ENCODE results near the gene NPM3.

Gene NPM3

DNA sequence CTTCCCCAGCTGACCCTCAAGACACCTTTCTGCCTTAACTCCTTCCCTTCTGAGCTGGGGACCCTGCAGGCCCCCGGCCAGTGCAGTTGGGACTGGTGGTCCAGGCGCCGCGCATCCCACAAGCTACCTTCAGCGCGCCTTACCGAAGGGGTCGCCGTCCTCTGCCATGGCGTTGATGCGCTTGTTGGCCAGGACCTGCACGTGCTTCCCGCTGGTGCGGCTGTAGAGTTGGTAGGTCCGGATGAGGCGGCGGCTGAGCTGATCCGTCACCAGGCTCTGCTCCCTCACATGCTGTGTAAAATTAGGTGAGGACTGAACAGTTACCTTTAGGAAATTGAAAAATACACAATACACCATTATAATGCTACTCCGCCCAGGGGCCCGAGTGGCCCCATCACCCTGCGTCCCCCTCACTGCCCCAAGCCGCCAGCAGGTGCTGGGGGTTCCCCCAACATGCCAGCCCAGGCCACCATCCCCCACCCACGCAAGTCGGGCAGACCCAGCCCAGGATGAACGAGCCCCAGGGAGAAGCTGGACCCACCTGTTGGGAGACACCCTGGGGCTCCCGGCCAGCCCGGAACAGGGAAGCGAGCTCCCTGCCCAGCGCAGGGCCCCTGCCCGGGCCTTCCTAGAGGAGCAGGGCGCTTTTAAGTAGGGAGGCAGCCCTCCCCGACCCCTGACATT lies 8.5 kb downstream of the NPM3 start:
- DNase-seq (ENCODE audit: low spot score) = peak; percentile 14

DNA sequence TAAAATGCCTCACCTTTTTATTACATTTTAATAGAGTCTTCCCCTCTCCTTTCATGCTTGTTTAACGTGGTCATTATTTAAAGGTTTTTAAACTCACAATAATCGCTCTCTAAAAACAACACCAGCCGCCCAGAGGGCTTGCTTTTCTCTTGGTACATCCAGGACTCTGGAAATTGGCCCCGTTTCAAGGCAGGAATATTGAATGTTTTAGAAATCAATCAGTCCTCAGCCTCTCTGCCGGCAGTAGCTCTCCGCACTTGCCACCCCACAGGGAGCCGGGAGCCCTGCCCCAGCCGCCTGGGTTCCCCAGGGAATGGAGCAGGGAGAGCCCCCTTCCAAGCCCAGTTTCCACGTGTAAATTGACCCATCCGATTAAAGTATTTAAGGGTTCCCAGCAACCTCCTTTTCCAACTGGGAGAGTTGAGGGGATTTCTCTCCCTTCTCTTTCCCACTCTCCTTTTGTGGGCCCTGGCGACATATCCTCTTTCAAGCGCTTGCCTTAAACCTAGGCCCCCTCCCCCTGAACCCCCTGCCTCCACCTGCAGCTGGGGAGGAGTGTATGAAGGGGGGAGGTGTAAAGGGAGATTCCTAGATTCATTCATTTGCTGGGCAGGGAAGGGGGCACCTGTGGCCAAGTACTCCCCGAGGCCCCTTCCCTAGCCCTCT lies 9.2 kb downstream of the NPM3 start:
- peak; percentile 12 for DNase-seq (ENCODE audit: low spot score)

- peak; percentile 11 for DNase-seq (ENCODE audit: low spot score)
Observed at GRCh38 chr10:101772895-101773761, 10.1 kb downstream of the NPM3 start.

- peak; percentile 7 for DNase-seq (ENCODE audit: low spot score)
Observed at GRCh38 chr10:101772017-101772894, 11.0 kb downstream of the NPM3 start.

DNA sequence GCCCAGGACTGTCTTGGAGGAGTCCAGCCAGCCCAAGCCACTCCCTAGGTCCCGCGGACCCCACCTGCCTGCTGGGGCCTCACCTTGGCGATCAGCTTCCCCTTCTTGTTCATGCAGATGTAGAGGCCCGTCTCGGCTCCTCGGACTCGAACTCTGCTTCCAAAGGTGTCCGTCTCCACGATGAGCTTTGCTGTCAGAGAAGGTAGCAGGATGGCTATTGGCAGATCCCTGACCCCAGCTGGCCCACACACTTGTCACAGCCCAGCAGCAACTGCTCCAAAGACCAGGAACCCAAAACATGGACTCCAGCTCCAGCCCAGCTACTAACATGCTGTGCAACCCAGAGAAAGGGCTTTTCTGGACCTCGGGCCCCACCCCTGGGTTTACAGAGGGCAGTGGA lies 11.9 kb downstream of the NPM3 start:
- DNase-seq (ENCODE audit: low spot score) = peak; percentile 7

DNA sequence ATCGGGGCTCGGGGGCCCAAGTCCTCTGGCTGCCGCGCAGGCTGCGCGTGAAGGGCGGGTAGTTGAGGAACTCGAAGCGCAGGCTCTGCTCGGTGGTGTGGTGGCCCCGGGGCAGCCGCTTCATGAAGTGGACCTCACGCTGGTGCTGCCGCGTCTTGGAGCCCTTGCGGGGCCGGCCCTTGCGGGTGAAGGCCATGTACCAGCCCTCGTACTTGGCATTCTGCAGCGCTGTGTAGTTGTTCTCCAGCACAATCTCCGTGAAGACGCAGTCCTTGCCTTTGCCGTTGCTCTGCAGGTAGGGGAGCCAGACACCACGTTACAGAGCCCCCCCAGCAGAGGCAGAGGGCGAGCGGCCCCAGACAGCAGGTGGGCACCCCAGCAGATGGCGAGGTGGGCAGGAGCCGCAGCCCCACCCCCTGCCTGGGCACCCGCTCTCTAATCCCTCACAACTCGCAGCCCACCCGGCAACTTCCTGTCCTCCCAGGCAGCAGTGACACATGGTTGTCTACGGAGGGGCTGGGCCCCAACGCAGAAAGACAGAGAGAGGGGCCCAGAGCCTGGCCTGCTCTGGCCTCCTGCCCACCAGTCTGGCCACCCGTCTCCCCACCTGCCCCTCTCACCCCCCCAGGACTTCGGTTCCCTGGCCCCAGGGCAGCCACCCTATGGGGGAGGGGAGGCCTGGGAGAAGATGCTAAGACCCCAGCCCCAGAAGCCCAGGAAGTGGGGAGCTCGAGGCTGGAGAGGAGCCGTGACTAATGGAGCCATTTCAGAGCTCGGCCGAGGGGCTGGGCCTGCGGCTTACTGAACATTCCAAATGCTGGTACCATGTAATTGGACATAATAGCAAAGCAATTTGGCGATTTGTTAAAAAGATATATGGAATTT lies 12.7 kb downstream of the NPM3 start:
- DNase-seq (ENCODE audit: low spot score) = peak; percentile 9

DNA sequence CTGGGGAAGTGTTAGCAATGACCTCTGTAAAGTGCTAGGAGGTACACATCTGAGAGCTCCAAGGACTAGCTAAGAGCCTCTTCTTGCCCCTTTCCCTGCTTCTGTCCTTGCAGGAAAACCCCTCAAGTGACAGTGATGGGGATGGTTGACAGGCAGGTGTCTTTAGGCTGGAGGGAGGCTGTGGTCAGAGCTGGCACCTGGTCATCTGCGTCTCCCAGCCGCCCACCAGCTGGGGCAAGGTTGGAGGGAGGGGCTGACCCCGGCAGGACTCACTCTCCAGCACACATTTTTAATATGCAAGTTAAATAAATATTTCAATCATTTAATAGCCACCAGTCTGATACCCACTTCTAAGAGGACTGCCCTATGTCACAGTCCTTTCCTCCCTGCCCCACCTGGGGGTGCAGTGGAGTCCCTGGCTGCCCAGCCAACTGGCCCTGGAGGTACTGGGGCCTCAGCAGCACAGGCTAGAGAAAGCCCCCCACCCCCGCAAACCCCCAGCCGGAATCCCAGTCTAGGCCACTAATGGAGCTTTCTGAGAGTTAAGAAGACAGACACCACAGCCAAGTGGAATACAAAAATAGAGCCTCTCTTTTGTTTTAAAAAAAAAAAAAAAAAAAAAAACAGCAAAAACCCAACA lies 13.6 kb downstream of the NPM3 start:
- DNase-seq (ENCODE audit: low spot score) = no peak

GRCh38 chr10:101768791-101769170 lies 14.5 kb downstream of the NPM3 start:
- peak; percentile 6 for DNase-seq (ENCODE audit: low spot score)

GRCh38 chr10:101767966-101768790 lies 15.1 kb downstream of the NPM3 start:
- DNase-seq (ENCODE audit: low spot score) = no peak

DNA sequence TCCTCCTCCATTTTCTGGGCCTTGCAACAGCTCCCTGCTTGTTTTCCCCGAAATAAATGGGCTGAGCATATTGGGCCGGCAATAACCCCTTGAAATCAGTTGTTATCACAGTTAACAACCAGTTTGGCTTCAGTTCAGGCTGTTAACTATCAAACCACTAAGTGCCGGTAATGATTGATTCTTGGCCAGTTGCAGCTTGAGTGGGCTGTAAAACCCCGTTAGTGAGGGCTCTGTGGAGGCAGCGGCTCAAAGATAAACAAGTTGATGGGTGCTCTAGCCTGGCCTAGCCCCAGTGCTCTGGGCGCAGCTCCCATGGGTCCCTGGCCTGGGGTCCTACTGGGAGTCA lies 15.7 kb downstream of the NPM3 start:
- DNase-seq (ENCODE audit: low spot score) = no peak

- peak; percentile 7 for DNase-seq (ENCODE audit: low spot score)
Observed at GRCh38 chr10:101766753-101767599, 16.3 kb downstream of the NPM3 start.

GRCh38 chr10:101766306-101766705 lies 16.9 kb downstream of the NPM3 start:
- no peak for DNase-seq (ENCODE audit: low spot score)

DNA sequence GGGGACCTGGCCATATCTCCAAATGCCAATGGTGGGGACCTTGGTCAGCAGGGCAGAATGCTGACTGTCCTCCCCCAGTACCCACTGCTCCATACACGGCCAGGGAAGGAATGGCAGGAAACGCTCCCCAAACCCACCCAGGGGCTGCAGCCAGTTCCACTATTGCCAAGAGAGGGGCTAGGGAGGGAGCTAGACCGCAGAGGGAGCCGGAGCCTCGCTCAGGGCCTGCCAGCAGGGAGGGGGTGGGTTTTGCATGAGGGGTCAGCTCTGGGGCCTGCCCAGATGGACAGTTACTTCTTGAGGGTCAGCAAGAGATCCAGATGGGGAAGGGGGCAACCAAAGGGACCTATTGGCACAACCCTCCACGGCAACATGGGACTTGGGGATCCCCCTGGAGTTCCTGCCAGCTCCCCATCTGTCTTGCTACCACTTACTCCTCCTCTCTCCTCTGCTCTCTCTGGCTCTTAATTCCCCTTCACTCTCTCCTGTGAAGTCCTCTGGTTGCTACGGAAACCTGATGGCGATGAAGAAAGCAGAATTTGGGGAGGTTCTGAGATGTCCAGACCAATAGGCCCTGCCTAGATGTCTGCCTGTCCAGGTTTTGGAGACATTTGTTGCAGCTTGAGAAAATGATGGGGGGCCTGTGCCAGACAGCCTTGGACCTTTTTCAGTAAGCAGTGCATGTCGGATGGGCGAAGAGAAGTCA lies 20.0 kb downstream of the NPM3 start:
- DNase-seq (ENCODE audit: low spot score) = no peak

DNA sequence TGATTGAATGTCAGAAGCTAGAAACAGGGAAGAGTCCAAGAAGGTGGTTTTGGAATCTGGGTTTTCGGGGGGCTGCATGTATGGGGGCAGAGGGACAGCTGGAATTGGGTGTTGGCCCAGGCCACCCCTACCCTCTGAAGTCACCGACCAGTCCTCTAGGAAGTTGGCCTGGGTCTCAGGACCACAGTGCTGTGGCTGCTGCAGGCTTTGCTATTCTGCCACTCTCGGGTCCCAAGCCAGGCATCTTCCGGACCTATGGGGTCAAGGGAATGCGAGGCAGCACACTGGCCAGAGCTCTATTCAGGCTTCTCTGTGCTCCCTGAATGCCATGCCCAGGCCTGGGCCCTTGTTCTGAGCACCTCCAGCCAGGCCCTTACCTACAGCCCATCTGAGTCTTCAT lies 20.5 kb downstream of the NPM3 start:
- DNase-seq (ENCODE audit: low spot score) = no peak

- no peak for DNase-seq (ENCODE audit: low spot score)
Observed at GRCh38 chr10:101761226-101761625, 22.0 kb downstream of the NPM3 start.

- peak; percentile 44 for DNase-seq (ENCODE audit: low spot score)
Observed at GRCh38 chr10:101760510-101760909, 22.7 kb downstream of the NPM3 start.

GRCh38 chr10:101759309-101760247 lies 23.7 kb downstream of the NPM3 start:
- DNase-seq (ENCODE audit: low spot score) = no peak
